H54 (cell line): ENCODE results near the gene HECTD3.

Experiments
- DNase-seq: peaks from one replicate; pipeline ENCODE4 v3.0.0; 2011; ENCODE audit warnings: low spot score, mixed read lengths; ENCODE audit not compliant: insufficient read length
- FAIRE-seq: peaks from 3 replicates; lab custom pipeline; 2011; peaks lifted over from hg19 to GRCh38; lab: Jason Lieb, UNC
- POLR2A ChIP-seq: IDR thresholded peaks from 2 replicates; pipeline ENCODE4 v1.6.1; 2011; ENCODE audit warnings: low read depth, mild to moderate bottlenecking, low read length

The HECTD3 gene

DNA sequence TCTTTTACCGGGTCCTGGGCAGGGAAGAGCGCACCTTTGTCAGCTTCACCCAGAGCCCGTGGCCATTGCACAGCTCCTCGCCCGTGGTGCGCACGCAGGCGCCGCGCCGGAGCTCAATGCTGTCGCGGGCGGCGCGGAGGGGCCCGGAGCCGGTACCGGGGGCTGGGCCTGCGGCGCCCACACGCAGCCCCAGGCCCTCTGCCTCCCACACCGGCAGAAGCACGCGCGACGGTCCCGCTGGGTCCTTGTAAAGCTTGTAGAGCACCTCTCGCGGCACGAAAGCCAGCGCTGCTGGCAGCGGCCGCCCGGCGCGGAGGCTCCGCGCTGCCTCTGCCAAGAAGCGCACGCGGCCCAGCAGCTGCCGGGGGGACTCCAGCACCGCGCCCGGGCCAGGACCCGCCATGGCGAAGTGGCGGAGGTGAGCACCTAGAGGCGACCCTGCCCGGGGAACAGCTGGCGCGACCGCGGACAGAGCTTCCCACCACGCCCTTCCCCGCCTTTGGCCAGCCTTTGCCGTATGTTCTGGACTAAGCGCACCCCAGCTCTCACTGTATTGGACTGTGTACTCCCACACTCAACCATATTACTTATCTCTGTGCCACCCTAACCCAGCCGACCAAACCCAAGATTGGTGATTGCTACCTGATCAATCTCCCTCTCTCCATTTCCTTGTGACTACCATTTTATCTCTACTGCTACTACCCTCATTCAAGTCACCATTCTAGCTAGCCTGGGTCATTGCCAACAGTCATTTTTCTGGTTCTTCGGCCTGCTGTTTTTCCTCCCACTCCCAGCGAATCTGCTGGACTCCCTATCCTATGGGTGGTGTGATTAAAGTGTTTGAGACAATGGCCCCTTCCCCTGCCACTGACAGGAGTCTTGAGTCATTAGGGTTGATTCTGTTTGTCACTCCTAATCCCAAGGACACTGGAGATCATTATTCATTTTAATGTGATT, at the start of gene HECTD3:
Gene HECTD3 (minus strand): TSS at position 470 of the 957 bp plus-strand sequence. CDS start 67 bp downstream, at position 403.
- DNase-seq (peak; percentile 68), FAIRE-seq (no peak)
- peak; percentile 65 for TF ChIP-seq POLR2A

GRCh38 chr1:45059829-45060228, 48.7 kb upstream of the HECTD3 start:
- no peak for TF ChIP-seq POLR2A
- FAIRE-seq (no peak), DNase-seq (no peak)

DNA sequence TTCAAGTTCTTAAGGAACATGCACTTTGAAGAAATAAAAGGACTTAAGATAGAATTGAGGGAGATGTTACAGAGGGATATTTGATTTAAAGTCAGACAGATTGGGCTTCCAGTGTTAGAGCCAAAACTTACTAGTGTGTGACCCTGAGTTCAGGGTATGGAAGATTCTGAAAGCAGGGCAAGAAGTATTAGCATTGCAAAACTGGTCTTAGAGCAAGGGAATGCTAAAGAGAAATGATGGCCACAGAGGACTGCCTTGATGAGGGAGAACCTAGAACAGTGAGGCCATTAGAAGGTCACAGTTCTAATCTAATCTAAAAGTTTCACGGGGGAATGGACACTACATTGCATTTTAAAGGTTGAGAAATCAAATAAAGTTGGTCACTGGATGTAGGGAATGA, 46.4 kb upstream of the HECTD3 start:
- DNase-seq: no peak
- no peak for FAIRE-seq
- no peak for TF ChIP-seq POLR2A

DNA sequence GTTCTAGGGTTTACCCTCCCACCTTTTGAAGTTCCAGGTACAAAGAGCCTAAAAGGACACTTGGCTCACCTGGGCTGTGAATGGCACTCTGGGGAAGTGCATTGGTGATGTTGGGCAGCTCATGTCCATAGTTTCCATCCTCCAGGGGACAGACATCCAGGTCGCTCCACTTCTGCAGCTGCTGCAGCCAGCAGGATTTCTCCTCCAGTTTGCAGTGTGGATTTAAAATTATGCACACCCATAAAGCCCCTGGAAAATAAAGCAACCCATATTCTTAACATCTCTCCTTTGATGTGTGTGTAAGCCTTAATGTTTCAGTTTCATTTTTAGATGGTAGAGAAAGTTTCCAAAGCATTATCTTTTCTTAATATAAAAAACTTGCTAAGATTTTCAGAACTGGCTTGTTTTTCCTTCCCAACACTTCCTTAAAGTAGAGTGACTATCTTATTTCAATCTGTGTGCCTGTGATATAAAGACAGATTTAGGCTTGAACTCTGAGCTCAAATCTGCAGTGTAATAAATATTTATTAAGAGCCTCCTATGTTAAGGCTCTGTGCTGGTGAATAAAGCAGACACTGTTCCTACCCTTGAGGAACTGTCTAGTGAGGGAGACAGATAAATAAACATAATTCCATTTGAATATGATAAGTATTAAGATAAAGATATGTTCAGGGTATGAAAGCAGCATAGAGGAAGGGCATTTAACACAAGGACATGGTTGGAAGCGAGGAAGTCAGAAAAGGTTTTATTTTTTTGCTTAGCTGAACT, 40.1 kb upstream of the HECTD3 start:
- no peak for DNase-seq

DNA sequence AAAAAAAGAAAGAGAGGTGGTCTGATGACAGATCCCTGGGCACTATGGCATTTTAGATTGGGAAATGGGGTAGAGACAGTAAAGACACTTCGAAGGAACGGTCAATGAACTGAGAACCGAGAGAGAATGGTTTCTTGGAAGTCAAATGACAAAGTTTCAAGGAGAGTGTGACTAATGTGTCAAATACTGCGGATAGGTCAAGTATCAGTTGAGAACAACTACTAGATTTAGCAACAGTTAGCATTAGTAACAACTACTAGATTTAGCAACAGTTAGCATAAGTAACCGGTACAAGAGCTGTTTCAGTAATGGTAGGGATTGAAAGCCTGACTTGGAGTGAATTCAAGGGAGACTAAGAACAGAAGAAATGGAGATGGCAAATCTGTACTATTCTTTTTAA, 35.9 kb upstream of the HECTD3 start:
- DNase-seq (no peak), FAIRE-seq (no peak)
- TF ChIP-seq POLR2A: no peak

More for the DNA sequence above, 40.1 kb upstream of the HECTD3 start:
- TF ChIP-seq POLR2A: no peak
- FAIRE-seq: no peak

DNA sequence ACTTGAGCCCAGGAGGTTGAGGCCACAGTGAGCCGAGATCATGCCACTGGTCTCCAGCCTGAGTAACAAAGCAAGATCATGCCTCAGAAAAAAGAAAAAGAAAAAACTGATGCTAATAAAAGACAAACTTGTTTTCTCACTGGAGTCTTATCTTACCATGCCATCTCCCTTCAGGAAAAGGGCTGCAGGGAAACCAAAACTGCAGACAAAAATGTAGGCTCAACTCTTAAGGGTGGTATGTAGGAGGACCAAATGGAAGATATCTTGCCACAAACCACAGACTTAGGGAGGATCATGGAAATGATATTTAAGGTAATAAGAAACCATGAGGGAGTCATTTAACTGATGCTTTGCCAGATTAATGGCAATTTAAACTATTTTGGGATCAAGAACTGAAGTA, 33.8 kb upstream of the HECTD3 start:
- DNase-seq: no peak
- no peak for TF ChIP-seq POLR2A
- no peak for FAIRE-seq

- FAIRE-seq (no peak), DNase-seq (no peak)
- no peak for TF ChIP-seq POLR2A
These were observed 32.0 kb upstream of the HECTD3 start for GRCh38 chr1:45043094-45043493.

DNA sequence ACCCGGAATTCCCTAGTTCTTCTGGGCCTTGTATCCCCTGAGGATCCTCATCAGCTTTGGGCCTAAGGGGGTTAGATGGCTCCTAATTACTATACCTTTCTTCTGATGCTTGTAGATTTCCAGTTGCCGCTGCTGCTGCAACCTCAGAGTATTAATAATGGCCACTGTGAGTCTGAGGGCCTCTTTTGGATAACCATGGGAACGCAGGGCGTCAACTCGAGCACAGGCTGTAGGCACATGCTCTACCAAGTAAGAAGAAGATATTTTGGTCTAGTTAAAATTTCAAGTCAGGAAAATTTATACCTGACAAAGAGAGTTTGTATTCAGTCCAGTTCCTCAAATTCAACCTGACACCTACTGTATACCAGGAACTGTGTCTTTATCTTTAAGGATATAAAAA, 29.2 kb upstream of the HECTD3 start:
- DNase-seq (no peak), FAIRE-seq (no peak)
- no peak for TF ChIP-seq POLR2A

DNA sequence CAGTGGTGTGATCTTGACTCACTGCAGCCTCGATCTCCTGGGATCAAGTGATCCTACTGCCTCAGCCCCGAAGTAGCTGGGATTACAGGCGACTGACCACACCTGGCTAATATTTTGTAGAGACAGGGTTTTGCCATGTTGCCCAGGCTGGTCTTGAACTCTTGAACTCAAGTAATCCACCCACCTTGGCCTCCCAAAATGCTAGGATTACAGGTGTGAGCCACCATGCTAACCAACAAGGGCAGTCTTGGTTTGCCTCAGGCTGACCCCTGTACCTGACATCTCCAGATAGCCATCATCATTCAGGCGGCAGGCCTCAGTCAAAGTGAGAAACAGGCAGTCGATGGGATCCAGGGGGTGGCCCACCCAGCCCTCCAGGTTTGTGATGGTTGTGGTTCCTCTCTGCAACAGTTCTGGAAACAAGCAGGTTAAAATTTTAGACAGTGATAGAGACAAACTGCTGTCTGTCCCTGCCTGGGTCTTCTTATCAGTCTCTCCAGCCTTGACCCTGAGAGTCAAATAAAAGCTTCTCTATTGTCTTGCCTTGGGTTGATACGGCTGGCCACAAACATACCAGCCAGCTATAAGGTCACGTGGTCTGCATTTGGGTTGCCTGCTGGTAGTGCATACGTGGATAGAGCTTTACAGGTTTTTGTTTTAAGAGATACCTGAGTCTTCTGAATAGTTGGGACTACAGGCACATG, 27.7 kb upstream of the HECTD3 start:
- FAIRE-seq (no peak), DNase-seq (no peak)
- no peak for TF ChIP-seq POLR2A

- no peak for DNase-seq
- no peak for TF ChIP-seq POLR2A
- FAIRE-seq: no peak
These were observed 27.1 kb upstream of the HECTD3 start for GRCh38 chr1:45038240-45038639.

DNA sequence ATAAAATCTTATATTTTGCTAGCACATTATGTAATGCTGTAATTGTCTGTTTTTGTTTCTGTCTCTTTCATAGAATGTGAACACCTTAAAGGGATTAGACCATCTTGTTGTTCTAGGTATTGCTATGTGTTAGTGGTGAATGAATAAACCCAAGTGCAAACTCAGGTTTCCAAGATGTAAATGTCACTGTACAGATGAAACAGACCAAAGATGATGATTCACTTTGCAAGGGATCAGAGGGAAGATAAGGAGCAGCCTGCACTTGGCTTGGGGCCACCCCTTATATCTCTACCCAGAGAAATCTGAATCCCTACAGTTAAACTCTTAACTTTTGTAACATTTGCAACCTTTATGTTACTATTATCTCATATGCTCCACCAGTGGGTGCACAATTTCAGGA, 26.3 kb upstream of the HECTD3 start:
- FAIRE-seq (peak; percentile 68), DNase-seq (no peak)
- TF ChIP-seq POLR2A: no peak

- no peak for DNase-seq
- no peak for TF ChIP-seq POLR2A
- no peak for FAIRE-seq
These were observed 24.6 kb upstream of the HECTD3 start for GRCh38 chr1:45035631-45036301.

DNA sequence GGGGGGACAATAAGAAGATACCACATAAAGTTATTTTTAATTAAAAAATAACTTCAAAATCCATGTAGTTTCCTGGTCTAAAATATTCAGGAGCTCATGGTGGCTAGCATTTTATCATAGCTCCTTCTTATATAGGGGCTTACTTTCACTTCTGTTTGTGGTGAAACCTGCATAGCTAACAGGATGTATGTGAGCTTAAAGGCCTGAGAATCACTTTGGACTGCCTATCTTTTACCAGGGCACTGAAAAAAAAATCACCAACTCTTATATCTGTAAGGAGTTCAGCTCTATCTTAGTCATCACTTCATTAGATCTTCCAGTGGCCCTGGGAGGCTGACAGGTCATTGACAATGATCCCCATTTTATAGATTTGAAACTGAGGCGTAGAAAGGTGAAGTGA, 22.2 kb upstream of the HECTD3 start:
- FAIRE-seq (no peak), DNase-seq (no peak)
- TF ChIP-seq POLR2A: no peak

GRCh38 chr1:45032837-45033236, 21.7 kb upstream of the HECTD3 start:
- TF ChIP-seq POLR2A: no peak
- FAIRE-seq (no peak), DNase-seq (no peak)
